LNCaP clone FGC (cell line): ENCODE measurements around the gene ADAMTSL3.

Experiments used
- DNase-seq: peaks from one replicate; pipeline ENCODE4 v3.0.0-alpha.2; 2011; ENCODE audit warnings: low read depth
- H3K4me3 ChIP-seq: 2 replicates; pipeline ENCODE4 v1.5.1; 2011; ENCODE audit warnings: mild to moderate bottlenecking, low read depth, low read length, control low read depth
- CTCF ChIP-seq: IDR thresholded peaks from 2 replicates; pipeline ENCODE4 v1.5.1; 2012; ENCODE audit warnings: mild to moderate bottlenecking; ENCODE audit not compliant: control insufficient read depth, insufficient read depth; ENCODE audit errors: extremely low read depth

ADAMTSL3 gene

DNA sequence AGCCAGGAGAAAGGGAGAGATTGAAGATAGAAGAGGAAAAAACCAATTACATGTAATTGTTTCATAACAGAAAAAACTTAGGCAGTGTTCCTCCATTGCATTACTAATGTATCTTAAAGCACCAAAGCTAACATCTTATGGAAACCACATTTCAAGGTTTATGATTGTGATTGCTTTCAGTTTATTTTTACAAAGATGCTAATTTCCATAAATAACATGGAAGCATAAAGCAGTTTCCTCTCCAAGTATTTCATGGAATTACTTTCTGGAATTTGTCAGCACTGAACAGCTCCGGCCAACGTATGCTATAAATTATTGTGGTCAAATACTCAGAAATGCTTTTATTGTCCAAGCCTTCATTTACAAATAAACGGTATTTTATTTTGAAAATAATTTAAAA is 11.6 kb downstream of the ADAMTSL3 start:
- no peak overlapping the region for H3K4me3 ChIP-seq
- DNase-seq: no peak
- no peak for TF ChIP-seq CTCF

DNA sequence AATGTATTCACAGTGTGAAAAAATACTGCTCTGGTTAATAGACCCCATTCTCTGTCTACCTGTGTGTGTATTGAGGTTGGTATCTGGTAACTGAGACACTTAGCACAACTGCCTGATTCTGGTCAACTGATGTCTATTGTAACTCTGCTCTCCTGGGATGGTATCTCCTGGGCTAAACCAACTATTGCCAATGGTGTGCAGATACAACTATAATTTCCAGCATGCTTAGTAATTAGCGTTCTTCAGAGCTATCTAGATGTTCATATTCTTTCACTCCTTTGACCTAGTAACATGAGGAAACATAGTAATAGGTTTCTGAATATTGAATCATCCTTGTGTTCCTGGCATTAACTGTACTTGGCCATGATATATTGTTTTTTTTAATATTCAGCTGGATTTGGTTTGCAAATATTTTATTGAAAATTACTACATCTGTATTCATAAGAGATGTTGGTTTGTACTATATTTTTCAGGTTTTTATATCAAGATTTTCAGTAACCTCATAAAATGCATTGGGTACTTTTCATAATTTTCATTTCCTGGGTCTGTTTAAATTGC is 16.8 kb downstream of the ADAMTSL3 start:
- no peak for TF ChIP-seq CTCF
- no peak for DNase-seq
- H3K4me3 ChIP-seq: no peak overlapping the region

DNA sequence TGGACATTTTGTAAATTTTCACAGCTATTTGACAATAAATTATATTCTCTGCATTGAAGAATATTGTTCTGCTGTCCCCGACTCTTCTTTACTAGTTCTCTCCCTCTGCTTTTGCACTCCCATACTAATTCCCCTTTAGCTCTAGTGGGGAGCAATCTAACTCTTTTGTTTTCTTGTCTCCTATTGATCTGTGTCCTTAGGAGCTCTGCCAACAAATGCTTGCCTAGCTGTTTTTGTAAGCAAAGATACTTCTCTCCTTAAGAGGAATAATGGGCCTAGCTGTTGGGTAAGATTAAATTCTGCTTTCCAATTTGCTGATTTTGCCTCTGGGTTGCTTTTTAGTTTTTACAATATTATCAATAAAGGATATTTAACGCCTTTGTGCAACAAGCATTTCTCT is 17.7 kb downstream of the ADAMTSL3 start:
- DNase-seq: no peak
- TF ChIP-seq CTCF: no peak
- no peak overlapping the region for H3K4me3 ChIP-seq

- no peak for DNase-seq
- TF ChIP-seq CTCF: no peak
- no peak overlapping the region for H3K4me3 ChIP-seq
Measured at GRCh38 chr15:83673385-83673784, 19.5 kb downstream of the ADAMTSL3 start.

GRCh38 chr15:83682476-83683088 is 28.7 kb downstream of the ADAMTSL3 start:
- H3K4me3 ChIP-seq: no peak overlapping the region
- no peak for DNase-seq
- no peak for TF ChIP-seq CTCF

DNA sequence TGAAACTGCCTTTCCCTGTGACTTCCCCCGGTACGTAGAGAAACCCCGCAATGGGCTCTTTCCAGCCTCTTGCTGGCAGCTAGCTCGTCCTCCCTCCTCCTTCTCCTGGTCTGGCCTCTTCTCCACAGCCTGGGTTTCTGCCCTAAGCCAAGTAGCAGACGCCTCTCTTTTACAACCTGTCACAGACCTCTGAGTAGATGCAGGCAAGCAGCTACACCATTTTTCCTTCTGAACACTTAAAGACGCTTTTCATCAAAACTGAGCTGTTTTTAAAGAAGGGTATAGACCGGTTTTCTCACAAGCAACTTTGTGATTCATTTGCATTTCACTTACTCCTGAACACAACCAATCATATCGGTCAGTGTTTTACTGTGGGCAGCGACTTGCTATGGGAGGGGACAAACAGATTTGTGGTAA is 32.0 kb downstream of the ADAMTSL3 start:
- TF ChIP-seq CTCF: no peak

GRCh38 chr15:83688201-83688600 is 34.3 kb downstream of the ADAMTSL3 start:
- no peak for TF ChIP-seq CTCF
- DNase-seq: no peak
- no peak overlapping the region for H3K4me3 ChIP-seq

More for the DNA sequence above, 32.0 kb downstream of the ADAMTSL3 start:
- no peak for DNase-seq
- H3K4me3 ChIP-seq: no peak overlapping the region
